Measurements from ENCODE around the gene PTPRG.

- no peak for TF ChIP-seq CTCF (optimal IDR thresholded peaks at IDR 0.05 in 1 of 3, IDR thresholded peaks at IDR 0.05 in 1 of 3, conservative IDR thresholded peaks at IDR 0.05 in 1 of 3; ENCODE audit: extremely low read depth in 1 of 3, insufficient read depth in 2 of 3, low read length in 3 of 3)
- TF ChIP-seq EZH2 (IDR thresholded peaks at IDR 0.05; ENCODE audit: low read length) = no peak
Measured at GRCh38 chr3:61956236-61956635, 394.9 kb downstream of the PTPRG start.

Measured in keratinocyte (primary cell).